PC-3 (cell line): ENCODE data around the gene ARHGAP27.
"Not testable (repeated sequence)": the region's sequence is repeated elsewhere in the genome, so short reads cannot be mapped to it uniquely, and the experiment has no call there.

Source experiments
- CTCF ChIP-seq: fragments of 300-600 bp; sonication (generic); conservative IDR thresholded peaks from 2 replicates; pipeline ENCODE4 v1.5.1; 2017; ENCODE audit warnings: antibody characterized with exemption, low read depth, mild to moderate bottlenecking, low read length
- EZH2 ChIP-seq: fragments of 300-600 bp; sonication (generic); IDR thresholded peaks from one replicate; pipeline ENCODE4 v1.6.1; 2017; ENCODE audit warnings: antibody characterized with exemption, mild to moderate bottlenecking, low read length; ENCODE audit not compliant: unreplicated experiment

GRCh38 chr17:45454341-45454740 lies 21.7 kb upstream of the ARHGAP27 start:
- TF ChIP-seq EZH2, CTCF: not testable (repeated sequence)
